Mammary epithelial cell (primary cell): ENCODE results near the gene GMEB2.

Experiments used
- CTCF ChIP-seq, 2 donors: IDR thresholded peaks in 1 of 2; conservative IDR thresholded peaks in 1 of 2; 2 replicates each; pipeline ENCODE4 v1.5.1; 2011 to 2012; ENCODE audit warnings: inconsistent platforms in 2 of 2, low read length in 2 of 2, mild to moderate bottlenecking in 2 of 2, control low read depth in 1 of 2, low read depth in 1 of 2; ENCODE audit not compliant: insufficient read depth in 1 of 2; ENCODE audit errors: extremely low read depth in 1 of 2
- EZH2 ChIP-seq: IDR thresholded peaks from 2 replicates; pipeline ENCODE4 v1.6.1; 2012; ENCODE audit warnings: low read length, inconsistent platforms, borderline replicate concordance

DNA sequence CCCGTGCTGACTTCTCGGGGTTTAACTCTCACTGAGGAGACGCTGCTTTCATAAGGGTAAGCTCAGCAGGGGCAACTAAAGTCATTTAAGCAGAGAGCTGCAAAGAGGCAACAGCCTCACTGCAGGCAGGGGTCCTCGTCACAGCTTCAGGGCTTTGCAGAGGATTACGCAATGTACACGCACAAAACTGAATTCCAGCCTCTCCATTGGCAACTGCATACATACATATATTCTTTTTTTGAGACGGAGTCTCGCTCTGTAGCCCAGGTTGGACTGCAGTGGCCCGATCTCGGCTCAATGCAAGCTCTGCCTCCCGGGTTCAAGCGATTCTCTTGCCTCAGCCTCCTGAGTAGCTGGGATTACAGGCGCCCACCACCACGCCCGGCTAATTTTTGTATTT, 2.4 kb downstream of the GMEB2 start:
- no peak for TF ChIP-seq CTCF (conservative IDR thresholded peaks at IDR 0.05 in 1 of 2, IDR thresholded peaks at IDR 0.05 in 1 of 2; ENCODE audit: extremely low read depth in 1 of 2, insufficient read depth in 1 of 2, low read depth in 1 of 2, low read length in 2 of 2)
- TF ChIP-seq EZH2, result no peak
